Measurements from ENCODE around the gene ZNF610. TPM values are rescaled to one million over a fixed set of nuclear protein-coding genes. Genes with fewer than 3 reads are reported as not detected.

ZNF610 gene
- total and polyA plus RNA-seq, 5 donors from 2014 or later = 0.37 to 3.6 (median 1.8) TPM; not detected in 1

- Histone ChIP-seq H3K27me3 (ENCODE audit: control insufficient read depth, insufficient read depth, low read length) (no peaks in the 10 kb centered on the region), H3K4me3 (ENCODE audit: low read depth, low read length) (no peak overlapping the region), H3K27ac (ENCODE audit: insufficient read depth, low read length, poor library complexity, severe bottlenecking) (no peak overlapping the region), H3K36me3 (ENCODE audit: control insufficient read depth, insufficient read depth, low read length) (peaks cover 63% of the 10 kb centered on the region), H3K4me1 (ENCODE audit: control insufficient read depth, insufficient read depth, low read length, poor library complexity, severe bottlenecking) (no peaks in the 10 kb centered on the region), H3K9me3 (ENCODE audit: control insufficient read depth in 2 of 2, low read length in 2 of 2) (peaks cover 67 to 90% of the 10 kb centered on the region in 2 experiments)
- no peaks in the 10 kb centered on the region for H3K27me3 Mint-ChIP-seq
- H3K4me3 Mint-ChIP-seq = no peak overlapping the region
- no peaks in the 10 kb centered on the region for H3K4me1 Mint-ChIP-seq
- no peak for ATAC-seq (ENCODE audit: low read depth in 2 of 2)
- peaks cover 3 to 84% (median 34%) of the 10 kb centered on the region in 7 donors for H3K9me3 Mint-ChIP-seq
- no peak overlapping the region for H3K27ac Mint-ChIP-seq
- H3K36me3 Mint-ChIP-seq = peaks cover 72% of the 10 kb centered on the region
- no peak for DNase-seq
Measured at GRCh38 chr19:52410276-52410675, 74.2 kb downstream of the ZNF610 start.

GRCh38 chr19:52415711-52416110 is 79.7 kb downstream of the ZNF610 start:
- Histone ChIP-seq H3K4me1 (ENCODE audit: control insufficient read depth, insufficient read depth, low read length, poor library complexity, severe bottlenecking) (no peaks in the 10 kb centered on the region), H3K36me3 (ENCODE audit: control insufficient read depth, insufficient read depth, low read length) (peaks cover 11% of the 10 kb centered on the region), H3K27ac (ENCODE audit: insufficient read depth, low read length, poor library complexity, severe bottlenecking) (no peak overlapping the region), H3K27me3 (ENCODE audit: control insufficient read depth, insufficient read depth, low read length) (no peaks in the 10 kb centered on the region), H3K4me3 (ENCODE audit: low read depth, low read length) (no peak overlapping the region), H3K9me3 (ENCODE audit: control insufficient read depth in 2 of 2, low read length in 2 of 2) (peaks cover 69 to 99% of the 10 kb centered on the region in 2 experiments)
- no peaks in the 10 kb centered on the region for H3K27me3 Mint-ChIP-seq
- ATAC-seq (ENCODE audit: low read depth in 2 of 2) (no peak), DNase-seq (no peak)
- H3K9me3 Mint-ChIP-seq = peaks cover 0 to 79% (median 25%) of the 10 kb centered on the region in 7 donors
- no peak overlapping the region for H3K27ac Mint-ChIP-seq
- H3K36me3 Mint-ChIP-seq = peaks cover 25% of the 10 kb centered on the region
- no peaks in the 10 kb centered on the region for H3K4me1 Mint-ChIP-seq
- no peak overlapping the region for H3K4me3 Mint-ChIP-seq

Other genes with a start within 250 kb of the ZNF610 start
- gene ZNF841, start 240.5 kb upstream of the ZNF610 start, total RNA-seq = 21.0 TPM
- gene ZNF841, start 240.5 kb upstream of the ZNF610 start, polyA plus RNA-seq = 1 to 10 TPM; 2.4 to 3.4 (median 2.9) TPM
- 2.8 TPM for gene ZNF616, start 196.3 kb upstream of the ZNF610 start, total RNA-seq
- 1 to 10 TPM; 2.4 to 8.2 (median 4.1) TPM for gene ZNF616, start 196.3 kb upstream of the ZNF610 start, polyA plus RNA-seq
- 22.4 TPM for gene ZNF836, start 164.6 kb upstream of the ZNF610 start, total RNA-seq
- 10 to 100 TPM in 1 of 4 donors, 1 to 10 TPM in 3; 3.0 to 10.2 (median 8.3) TPM for gene ZNF836, start 164.6 kb upstream of the ZNF610 start, polyA plus RNA-seq
- gene PPP2R1A, start 146.2 kb upstream of the ZNF610 start, total RNA-seq = 180 TPM
- 100 to 1,000 TPM; 170 to 212 (median 180) TPM for gene PPP2R1A, start 146.2 kb upstream of the ZNF610 start, polyA plus RNA-seq
- gene ZNF766, start 66.7 kb upstream of the ZNF610 start, total RNA-seq = 31.9 TPM
- 10 to 100 TPM; 39.1 to 62.4 (median 59.8) TPM for gene ZNF766, start 66.7 kb upstream of the ZNF610 start, polyA plus RNA-seq
- 7.0 TPM for gene ZNF480, start 39.1 kb upstream of the ZNF610 start, total RNA-seq
- gene ZNF480, start 39.1 kb upstream of the ZNF610 start, polyA plus RNA-seq = 10 to 100 TPM; 14.1 to 20.5 (median 16.1) TPM
- gene ZNF880, start 33.7 kb downstream of the ZNF610 start, total RNA-seq = 17.9 TPM
- 10 to 100 TPM; 26.4 to 34.3 (median 28.1) TPM for gene ZNF880, start 33.7 kb downstream of the ZNF610 start, polyA plus RNA-seq
- 19.0 TPM for gene ZNF528, start 61.6 kb downstream of the ZNF610 start, total RNA-seq
- 1 to 10 TPM; 7.1 to 9.4 (median 8.6) TPM for gene ZNF528, start 61.6 kb downstream of the ZNF610 start, polyA plus RNA-seq
- gene ZNF534, start 92.9 kb downstream of the ZNF610 start, total RNA-seq = not detected
- gene ZNF534, start 92.9 kb downstream of the ZNF610 start, polyA plus RNA-seq = not detected
- 0.27 TPM for gene ZNF578, start 117.3 kb downstream of the ZNF610 start, total RNA-seq
- 1 to 10 TPM; 2.5 to 5.9 (median 3.1) TPM for gene ZNF578, start 117.3 kb downstream of the ZNF610 start, polyA plus RNA-seq
- gene ZNF808, start 191.4 kb downstream of the ZNF610 start, total RNA-seq = 19.3 TPM
- gene ZNF808, start 191.4 kb downstream of the ZNF610 start, polyA plus RNA-seq = 10 to 100 TPM in 1 of 4 donors, 1 to 10 TPM in 3; 7.2 to 11.5 (median 7.4) TPM
- 13.7 TPM for gene ZNF701, start 234.0 kb downstream of the ZNF610 start, total RNA-seq
- 10 to 100 TPM; 10.1 to 16.1 (median 13.2) TPM for gene ZNF701, start 234.0 kb downstream of the ZNF610 start, polyA plus RNA-seq

All from CD4-positive, CD25-positive, alpha-beta regulatory T cell (primary cell).